OCI-LY1 (cell line): ENCODE results near the gene UMODL1.

Experiments
- H2AFZ ChIP-seq: fragments of 200-600 bp; sonication (generic), shearing (Covaris generic); 2 replicates; pipeline ENCODE4 v1.6.0; 2014; ENCODE audit warnings: antibody characterized with exemption, mild to moderate bottlenecking, low read length
- H3F3A ChIP-seq: fragments of 200-600 bp; sonication (generic), shearing (Covaris generic); 2 replicates; pipeline ENCODE4 v1.6.0; 2014; ENCODE audit warnings: mild to moderate bottlenecking, antibody characterized with exemption, low read length, moderate library complexity; ENCODE audit not compliant: insufficient read depth
- H3K27ac ChIP-seq: fragments of 200-600 bp; sonication (generic); 2 replicates; pipeline ENCODE4 v1.5.1; 2014; ENCODE audit warnings: low read length, mixed run types, mild to moderate bottlenecking, low read depth; ENCODE audit not compliant: poor library complexity, severe bottlenecking
- H3K27me3 ChIP-seq: fragments of 200-600 bp; sonication (generic); 2 replicates; pipeline ENCODE4 v1.6.0; 2014; ENCODE audit warnings: antibody characterized with exemption, mild to moderate bottlenecking, low read length, moderate library complexity; ENCODE audit not compliant: insufficient read depth
- H3K36me3 ChIP-seq: fragments of 200-600 bp; sonication (generic); 2 replicates; pipeline ENCODE4 v1.6.1; 2014; ENCODE audit warnings: mild to moderate bottlenecking, antibody characterized with exemption, low read length, moderate library complexity, mixed read lengths; ENCODE audit not compliant: insufficient read depth
- H3K4me1 ChIP-seq: fragments of 200-600 bp; sonication (generic); 2 replicates; pipeline ENCODE4 v1.5.1; 2014; ENCODE audit warnings: mild to moderate bottlenecking, low read length, moderate library complexity; ENCODE audit not compliant: insufficient read depth, severe bottlenecking
- H3K4me2 ChIP-seq: fragments of 200-600 bp; sonication (generic), shearing (Covaris generic); 2 replicates; pipeline ENCODE4 v1.6.1; 2014; ENCODE audit warnings: low read length
- H3K4me3 ChIP-seq: fragments of 200-600 bp; sonication (generic); 2 replicates; pipeline ENCODE4 v1.5.1; 2014; ENCODE audit warnings: low read length, low read depth, mild to moderate bottlenecking, mixed read lengths; ENCODE audit not compliant: poor library complexity, severe bottlenecking
- H3K79me2 ChIP-seq: fragments of 200-600 bp; shearing (Covaris generic); 2 replicates; pipeline ENCODE4 v1.6.1; 2016; ENCODE audit warnings: mixed run types, low read length, mixed read lengths; ENCODE audit not compliant: insufficient read depth
- H3K9ac ChIP-seq: fragments of 200-600 bp; sonication (generic), shearing (Covaris generic); 2 replicates; pipeline ENCODE4 v1.6.1; 2014; ENCODE audit warnings: mild to moderate bottlenecking, low read length, mixed read lengths
- H3K9me2 ChIP-seq: fragments of 200-600 bp; sonication (generic), shearing (Covaris generic); 2 replicates; pipeline ENCODE4 v1.6.1; 2014; ENCODE audit warnings: low read depth, mild to moderate bottlenecking, low read length, mixed read lengths
- H3K9me3 ChIP-seq: fragments of 200-600 bp; shearing (Covaris generic); 2 replicates; pipeline ENCODE4 v1.6.1; 2014; ENCODE audit warnings: low read length, mixed read lengths
- H4K20me1 ChIP-seq: fragments of 200-600 bp; sonication (generic), shearing (Covaris generic); 2 replicates; pipeline ENCODE4 v1.6.0; 2016; ENCODE audit warnings: mild to moderate bottlenecking, low read length; ENCODE audit not compliant: insufficient read depth
- EZH2 ChIP-seq: fragments of 200-600 bp; sonication (generic), shearing (Covaris generic); IDR thresholded peaks from 2 replicates; pipeline ENCODE4 v1.8.0; 2017; ENCODE audit warnings: borderline replicate concordance, mixed run types, mild to moderate bottlenecking, antibody characterized with exemption, low read length, moderate library complexity, mixed read lengths
- TF ChIP-seq, protein P1 (sequence below): fragments of 200-600 bp; sonication (generic), shearing (Covaris generic); IDR thresholded peaks from 2 replicates; pipeline ENCODE4 v1.5.1; 2017; ENCODE audit warnings: mild to moderate bottlenecking, antibody characterized with exemption, low read length, moderate library complexity, mixed read lengths

Gene UMODL1

GRCh38 chr21:42022091-42022430 is 49.1 kb upstream of the UMODL1 start:
- Histone ChIP-seq H3K9ac (no peak overlapping the region), H2AFZ (no peak overlapping the region), H3K4me2 (no peak overlapping the region), H3K79me2 (no peaks in the 10 kb centered on the region), H3K36me3 (no peaks in the 10 kb centered on the region), H3K4me1 (peaks cover 8% of the 10 kb centered on the region), H3K27ac (no peak overlapping the region), H4K20me1 (no peaks in the 10 kb centered on the region), H3K27me3 (no peaks in the 10 kb centered on the region), H3K9me3 (no peaks in the 10 kb centered on the region), H3K4me3 (no peak overlapping the region), H3F3A (no peaks in the 10 kb centered on the region), H3K9me2 (no peaks in the 10 kb centered on the region)
- TF ChIP-seq EZH2: no peak
- TF ChIP-seq, protein P1, sequence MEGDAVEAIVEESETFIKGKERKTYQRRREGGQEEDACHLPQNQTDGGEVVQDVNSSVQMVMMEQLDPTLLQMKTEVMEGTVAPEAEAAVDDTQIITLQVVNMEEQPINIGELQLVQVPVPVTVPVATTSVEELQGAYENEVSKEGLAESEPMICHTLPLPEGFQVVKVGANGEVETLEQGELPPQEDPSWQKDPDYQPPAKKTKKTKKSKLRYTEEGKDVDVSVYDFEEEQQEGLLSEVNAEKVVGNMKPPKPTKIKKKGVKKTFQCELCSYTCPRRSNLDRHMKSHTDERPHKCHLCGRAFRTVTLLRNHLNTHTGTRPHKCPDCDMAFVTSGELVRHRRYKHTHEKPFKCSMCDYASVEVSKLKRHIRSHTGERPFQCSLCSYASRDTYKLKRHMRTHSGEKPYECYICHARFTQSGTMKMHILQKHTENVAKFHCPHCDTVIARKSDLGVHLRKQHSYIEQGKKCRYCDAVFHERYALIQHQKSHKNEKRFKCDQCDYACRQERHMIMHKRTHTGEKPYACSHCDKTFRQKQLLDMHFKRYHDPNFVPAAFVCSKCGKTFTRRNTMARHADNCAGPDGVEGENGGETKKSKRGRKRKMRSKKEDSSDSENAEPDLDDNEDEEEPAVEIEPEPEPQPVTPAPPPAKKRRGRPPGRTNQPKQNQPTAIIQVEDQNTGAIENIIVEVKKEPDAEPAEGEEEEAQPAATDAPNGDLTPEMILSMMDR: no peak

DNA sequence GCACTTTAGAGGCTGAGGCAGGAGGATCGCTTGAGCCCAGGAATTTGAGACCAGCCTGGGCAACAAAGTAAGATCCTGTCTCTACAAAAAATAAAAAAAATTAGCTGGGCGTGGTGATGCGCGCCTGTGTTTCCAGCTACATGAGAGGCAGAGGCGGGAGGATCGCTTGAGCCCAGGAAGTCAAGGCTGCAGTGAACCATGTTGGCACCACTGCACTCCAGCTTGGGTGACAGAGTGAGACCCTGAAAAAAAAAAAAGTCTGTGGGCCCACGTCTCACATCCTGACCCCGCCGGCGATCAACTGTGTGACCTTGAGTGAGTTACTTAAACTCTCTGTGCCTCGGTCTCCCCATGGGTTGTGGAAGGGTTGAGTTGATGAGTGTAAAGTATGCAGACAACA is 48.2 kb upstream of the UMODL1 start:
- Histone ChIP-seq H3K36me3 (no peaks in the 10 kb centered on the region), H3K9ac (no peak overlapping the region), H3K79me2 (no peaks in the 10 kb centered on the region), H4K20me1 (no peaks in the 10 kb centered on the region), H3K4me1 (peaks cover 17% of the 10 kb centered on the region), H2AFZ (no peak overlapping the region), H3K4me2 (no peak overlapping the region), H3K9me3 (no peaks in the 10 kb centered on the region), H3K27me3 (no peaks in the 10 kb centered on the region), H3K4me3 (no peak overlapping the region), H3K27ac (no peak overlapping the region), H3K9me2 (no peaks in the 10 kb centered on the region), H3F3A (no peaks in the 10 kb centered on the region)
- TF ChIP-seq, protein P1: no peak
- no peak for TF ChIP-seq EZH2

GRCh38 chr21:42025376-42026081 is 45.6 kb upstream of the UMODL1 start:
- TF ChIP-seq EZH2: no peak
- TF ChIP-seq, protein P1: no peak

More at GRCh38 chr21:42025376-42026081, 45.6 kb upstream of the UMODL1 start:
- Histone ChIP-seq H3K27me3 (no peaks in the 10 kb centered on the region), H3K27ac (no peak overlapping the region), H3K4me1 (peaks cover 39% of the 10 kb centered on the region), H2AFZ (no peak overlapping the region), H3K36me3 (no peaks in the 10 kb centered on the region), H3F3A (no peaks in the 10 kb centered on the region; the same call in 1 of the 2 replicates), H3K9me2 (no peaks in the 10 kb centered on the region), H3K4me2 (no peak overlapping the region), H3K4me3 (no peak overlapping the region), H4K20me1 (no peaks in the 10 kb centered on the region), H3K9me3 (no peaks in the 10 kb centered on the region), H3K9ac (no peak overlapping the region), H3K79me2 (no peaks in the 10 kb centered on the region)
